Esophagus (tissue), 2 donors: ENCODE results near the gene UNC5CL. TPM values are rescaled to one million over a fixed set of nuclear protein-coding genes. Genes with fewer than 3 reads are reported as not detected.

ENCODE experiments used
- H3K27ac ChIP-seq, 2 donors: one replicate each; pipeline ENCODE4 v1.5.1; 2013; ENCODE audit warnings: low read depth in 2 of 2, mild to moderate bottlenecking in 2 of 2, inconsistent platforms in 1 of 2, low read length in 1 of 2, moderate library complexity in 1 of 2
- H3K27me3 ChIP-seq, 2 donors: one replicate each; pipeline ENCODE4 v1.6.1; 2013; ENCODE audit warnings: low read length in 2 of 2, control low read depth in 1 of 2, mild to moderate bottlenecking in 1 of 2; ENCODE audit not compliant: insufficient read depth in 2 of 2, control insufficient read depth in 1 of 2
- H3K36me3 ChIP-seq, 2 donors: one replicate each; pipeline ENCODE4 v1.6.1; 2013; ENCODE audit warnings: low read length in 1 of 2; ENCODE audit not compliant: control insufficient read depth in 2 of 2, insufficient read depth in 2 of 2
- H3K4me1 ChIP-seq, 2 donors: one replicate each; pipeline ENCODE4 v1.6.1; 2013; ENCODE audit warnings: low read length in 1 of 2; ENCODE audit not compliant: control insufficient read depth in 2 of 2, insufficient read depth in 2 of 2
- H3K4me3 ChIP-seq, 2 donors: one replicate each; pipeline ENCODE4 v1.5.1; 2013; ENCODE audit warnings: low read length in 2 of 2, mild to moderate bottlenecking in 2 of 2, low read depth in 1 of 2, moderate library complexity in 1 of 2
- H3K9me3 ChIP-seq, 2 donors: one replicate each; pipeline ENCODE4 v1.6.1; 2013; ENCODE audit warnings: mild to moderate bottlenecking in 2 of 2, low read depth in 1 of 2, low read length in 1 of 2, moderate library complexity in 1 of 2; ENCODE audit not compliant: control insufficient read depth in 2 of 2, insufficient read depth in 1 of 2
- WGBS, 2 donors: extraction: QIAGEN DNeasy Blood & Tissue Kit; methylation state at CpG; one replicate each; pipeline ENCODE4 v1.1.7; 2013; 5-methylcytosine and 5-hydroxymethylcytosine counted together
- polyA plus RNA-seq, 2 donors: library from polyadenylated mRNA; stranded (reverse); fragments of 200-250 nt; gene quantifications; one replicate each; pipeline ENCODE4 v1.2.3, GENCODE V29; 2013
- donor health status: healthy with polysubstance abuse.
- donor health status: Bipolar disorder and iron deficiency.

UNC5CL gene
- polyA plus RNA-seq, 2 donors, result 0.82 to 1.1 TPM

DNA sequence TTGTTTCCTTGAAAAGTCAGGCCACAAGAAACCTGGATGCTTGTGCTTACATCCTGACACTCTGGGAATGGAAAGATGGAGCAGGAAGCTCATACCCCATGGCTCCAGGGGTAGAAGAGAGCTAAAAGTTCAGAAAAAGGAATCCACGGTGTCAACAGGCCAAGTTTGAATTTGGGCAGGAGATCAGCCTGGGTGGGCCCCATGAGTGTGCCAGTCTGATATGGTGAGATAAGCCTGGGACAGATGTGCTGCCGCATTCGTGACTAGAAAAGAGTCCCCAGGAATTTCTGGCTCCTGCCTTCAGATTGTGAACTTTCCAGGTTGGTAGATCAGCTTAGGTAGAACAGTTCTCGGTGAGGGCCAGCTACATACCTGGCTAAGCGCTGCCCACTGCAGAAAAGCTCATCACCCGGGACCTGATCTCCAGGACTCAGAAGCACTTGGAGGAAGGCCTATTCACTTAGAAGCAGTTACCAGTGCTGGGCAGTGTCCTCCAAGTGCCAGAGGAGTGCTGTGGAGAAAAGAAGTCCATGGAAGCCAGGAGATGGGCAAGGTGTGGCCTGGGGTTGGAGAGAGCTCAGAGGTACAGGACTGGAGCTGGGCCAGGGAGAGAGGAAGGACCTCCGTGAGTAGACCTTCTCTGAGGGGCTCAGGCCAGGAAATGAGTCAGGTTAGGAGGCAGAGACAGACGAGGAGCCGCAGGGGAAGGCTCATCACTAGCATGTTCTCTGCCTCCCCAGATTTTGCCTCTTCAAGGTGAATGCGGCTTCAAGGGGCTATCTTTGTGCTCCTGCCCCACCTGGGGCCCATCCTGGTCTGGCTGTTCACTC is 3.4 kb upstream of the UNC5CL start, which contains the start of gene TSPO2:
TSPO2 (plus strand) TSS at position 242 of the 830 bp plus-strand sequence; CDS start at position 761, 519 bp downstream.
- no peaks in the 10 kb centered on the region for H3K9me3 ChIP-seq
- H3K4me3 ChIP-seq, result no peak within 1 kb of the TSS
- no peak within 1 kb of the TSS for H3K27ac ChIP-seq
- H3K27me3 ChIP-seq, result no peaks in the 10 kb centered on the region
- peaks cover 0 to 3% of the 10 kb centered on the region in 2 donors for H3K4me1 ChIP-seq
- 89 to 92% methylated on average over 10 of the region's 10 CpGs for WGBS, 2 donors
- no peaks in the 10 kb centered on the region for H3K36me3 ChIP-seq

DNA sequence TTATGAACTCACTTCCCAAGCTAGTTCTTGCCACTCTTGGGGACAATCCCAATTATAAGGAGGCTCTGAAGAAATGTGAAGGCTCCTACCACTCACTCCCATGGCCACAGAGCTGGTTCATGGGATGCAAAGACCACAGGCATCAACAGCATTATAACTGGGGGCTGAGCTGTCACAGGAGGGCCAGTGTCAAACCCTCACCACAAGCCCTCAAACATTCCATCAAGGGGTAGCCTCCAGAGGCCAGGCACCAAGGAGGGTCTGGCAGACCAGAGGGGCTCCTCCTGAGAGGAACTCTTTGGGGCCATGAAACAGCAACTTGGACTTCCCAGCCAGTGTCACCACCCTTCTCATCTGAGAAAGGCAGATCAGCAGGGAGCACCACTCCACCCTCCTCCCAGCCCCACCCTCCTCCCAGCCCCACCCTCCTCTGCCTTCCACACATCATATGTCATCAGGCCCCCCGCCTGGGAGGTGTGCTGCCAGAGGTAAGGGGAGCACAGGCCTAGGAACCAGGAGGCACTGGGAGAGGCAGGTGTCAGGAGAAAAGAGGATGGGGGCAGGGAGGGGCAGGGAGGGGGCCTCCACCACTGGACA is 2.0 kb upstream of the UNC5CL start:
- 71 to 82% methylated on average over 1 of the region's 1 CpG for WGBS, 2 donors
- no peaks in the 10 kb centered on the region for H3K27me3 ChIP-seq
- H3K4me1 ChIP-seq, result peaks cover 3 to 5% of the 10 kb centered on the region in 2 donors
- no peaks in the 10 kb centered on the region for H3K36me3 ChIP-seq
- no peak overlapping the region for H3K4me3 ChIP-seq
- peak overlapping the region in 1 of 2 donors; percentile 34 for H3K27ac ChIP-seq
- H3K9me3 ChIP-seq, result no peaks in the 10 kb centered on the region

DNA sequence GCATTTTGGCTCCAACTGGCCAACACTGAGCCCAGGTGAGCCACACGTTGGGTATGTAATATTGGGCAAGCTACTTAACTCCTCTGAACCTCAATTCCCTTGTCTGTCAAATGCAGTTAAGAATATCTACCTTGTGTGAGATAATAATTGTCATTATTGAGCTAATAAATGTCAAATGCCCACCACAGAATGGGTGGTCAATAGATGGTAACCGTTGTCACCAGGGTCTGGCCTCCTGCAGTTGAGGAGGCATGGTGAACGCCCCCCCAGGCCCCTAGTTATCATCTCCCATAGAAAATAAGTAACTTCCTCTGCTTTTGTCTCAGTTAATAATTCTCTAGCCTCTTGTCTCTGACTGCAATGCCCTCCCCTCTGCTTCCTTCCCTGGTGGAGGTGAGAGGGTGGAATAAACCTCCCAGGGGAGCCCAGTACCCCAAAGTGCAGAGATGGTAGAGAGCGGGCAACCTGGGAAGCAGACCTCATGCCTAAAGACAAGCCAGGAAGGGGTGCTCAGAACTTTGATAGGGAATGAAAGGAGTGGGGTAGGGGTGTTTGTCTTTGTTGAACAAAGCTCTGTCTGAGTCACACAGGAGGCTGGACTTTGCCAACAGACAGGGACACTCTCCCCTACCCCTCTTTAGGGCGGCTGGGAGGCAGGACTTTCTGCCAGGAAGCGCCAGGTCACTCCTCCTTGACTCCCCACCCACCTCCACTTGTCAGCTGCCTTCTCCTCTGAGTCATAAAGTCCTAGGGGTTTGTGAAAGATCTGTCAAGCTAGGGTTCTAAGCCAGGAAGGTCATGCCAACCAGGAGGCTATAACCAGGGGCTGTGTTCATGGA is 1.3 kb upstream of the UNC5CL start:
- no peak overlapping the region for H3K4me3 ChIP-seq
- H3K36me3 ChIP-seq, result no peaks in the 10 kb centered on the region
- 58 to 65% methylated on average over 6 of the region's 6 CpGs for WGBS, 2 donors
- peaks cover 3 to 5% of the 10 kb centered on the region in 2 donors for H3K4me1 ChIP-seq
- H3K27ac ChIP-seq, result peak overlapping the region in 1 of 2 donors; percentile 40
- no peaks in the 10 kb centered on the region for H3K27me3 ChIP-seq
- H3K9me3 ChIP-seq, result no peaks in the 10 kb centered on the region

DNA sequence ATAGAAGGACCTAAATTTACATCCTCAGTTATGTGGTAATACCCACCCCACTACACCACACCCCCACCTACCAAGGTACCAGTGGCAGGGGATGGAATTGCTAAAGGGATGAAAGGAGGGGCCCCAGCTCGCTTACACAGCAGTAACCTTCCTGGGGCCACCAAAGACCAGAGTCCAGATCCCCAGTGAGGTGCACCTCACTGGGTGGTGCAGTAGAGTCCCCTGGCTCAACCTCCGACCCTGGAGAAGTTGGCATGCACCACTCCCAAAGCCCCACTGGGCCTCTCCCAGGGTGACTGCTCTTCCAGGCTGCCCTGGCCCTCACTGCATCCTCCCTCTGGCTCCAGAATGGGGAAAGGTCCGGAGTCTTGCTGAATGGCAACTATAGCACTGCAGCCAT is 816 bp downstream of the UNC5CL start:
- no peak overlapping the region for H3K4me3 ChIP-seq
- H3K9me3 ChIP-seq, result no peaks in the 10 kb centered on the region
- WGBS, 2 donors, result 90 to 96% methylated on average over 3 of the region's 3 CpGs
- peaks cover 5% of the 10 kb centered on the region in 2 donors for H3K4me1 ChIP-seq
- H3K36me3 ChIP-seq, result no peaks in the 10 kb centered on the region
- H3K27me3 ChIP-seq, result no peaks in the 10 kb centered on the region
- no peak overlapping the region for H3K27ac ChIP-seq

DNA sequence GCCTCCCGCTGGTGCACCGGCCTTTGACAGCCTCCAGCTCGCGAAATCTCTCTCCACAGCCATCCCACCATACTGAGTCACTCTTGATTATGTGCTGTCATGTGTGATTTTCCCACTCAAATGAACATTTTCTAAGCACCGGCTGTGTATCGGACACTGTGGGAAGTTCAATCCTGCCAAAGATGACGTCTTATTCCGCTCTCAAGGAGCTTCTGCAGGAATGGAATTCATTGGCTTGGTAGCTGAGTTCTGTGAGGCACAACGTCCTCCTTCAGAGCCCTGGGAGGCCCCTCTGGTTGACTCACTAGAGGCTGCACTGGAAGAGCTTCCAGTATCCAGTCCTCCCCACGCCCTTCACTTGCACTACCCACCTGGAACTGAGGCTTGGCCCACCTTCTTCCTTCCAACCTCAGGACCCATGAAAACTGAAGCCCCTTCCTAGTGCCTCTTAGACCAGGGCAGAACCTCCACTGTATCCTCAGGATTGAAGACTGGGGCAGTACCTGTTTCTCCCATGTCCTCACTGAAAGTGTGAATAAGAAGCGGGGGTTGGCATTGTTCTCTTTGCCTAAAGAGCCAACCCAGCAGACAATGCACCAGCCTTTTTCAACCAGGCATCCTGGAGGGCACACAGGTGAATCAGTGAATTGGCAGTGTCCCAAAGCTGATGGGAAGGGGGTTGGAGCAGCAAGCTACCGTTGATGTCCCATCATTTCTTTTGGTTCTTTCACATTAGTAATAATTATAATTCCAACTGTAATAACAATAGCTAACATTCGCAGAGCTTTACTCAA is 1.7 kb downstream of the UNC5CL start:
- no peaks in the 10 kb centered on the region for H3K9me3 ChIP-seq
- peak overlapping the region in 1 of 2 donors; percentile 66 for H3K27ac ChIP-seq
- H3K4me1 ChIP-seq, result peaks cover 5% of the 10 kb centered on the region in 2 donors
- H3K4me3 ChIP-seq, result no peak overlapping the region
- 61 to 65% methylated on average over 13 of the region's 13 CpGs for WGBS, 2 donors
- no peaks in the 10 kb centered on the region for H3K36me3 ChIP-seq
- no peaks in the 10 kb centered on the region for H3K27me3 ChIP-seq

DNA sequence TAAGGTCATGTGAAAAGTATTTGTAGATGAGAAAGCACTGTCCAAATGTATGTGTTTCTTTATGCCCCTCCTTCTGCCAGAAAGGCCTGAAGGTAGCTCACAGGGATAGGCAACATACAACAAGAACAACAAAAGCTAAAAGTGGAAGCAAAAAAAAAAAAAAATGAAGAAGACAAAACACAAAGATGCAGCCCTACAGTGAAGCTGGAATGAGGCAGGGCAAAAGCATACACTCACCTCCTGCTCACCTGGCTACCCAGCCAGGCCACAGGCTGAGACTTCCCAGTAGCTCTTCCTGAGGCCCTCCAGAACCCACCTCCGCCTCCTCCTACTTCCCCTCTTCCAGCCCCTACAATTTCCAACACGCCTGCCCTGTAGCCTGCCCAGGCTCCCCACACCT is 2.4 kb downstream of the UNC5CL start:
- H3K27me3 ChIP-seq, result no peaks in the 10 kb centered on the region
- no peaks in the 10 kb centered on the region for H3K36me3 ChIP-seq
- H3K4me1 ChIP-seq, result peaks cover 5% of the 10 kb centered on the region in 2 donors
- no peaks in the 10 kb centered on the region for H3K9me3 ChIP-seq
- WGBS, 2 donors, result 63 to 74% methylated on average over 2 of the region's 2 CpGs
- H3K4me3 ChIP-seq, result no peak overlapping the region
- H3K27ac ChIP-seq, result peak overlapping the region; percentile 24 to 66

DNA sequence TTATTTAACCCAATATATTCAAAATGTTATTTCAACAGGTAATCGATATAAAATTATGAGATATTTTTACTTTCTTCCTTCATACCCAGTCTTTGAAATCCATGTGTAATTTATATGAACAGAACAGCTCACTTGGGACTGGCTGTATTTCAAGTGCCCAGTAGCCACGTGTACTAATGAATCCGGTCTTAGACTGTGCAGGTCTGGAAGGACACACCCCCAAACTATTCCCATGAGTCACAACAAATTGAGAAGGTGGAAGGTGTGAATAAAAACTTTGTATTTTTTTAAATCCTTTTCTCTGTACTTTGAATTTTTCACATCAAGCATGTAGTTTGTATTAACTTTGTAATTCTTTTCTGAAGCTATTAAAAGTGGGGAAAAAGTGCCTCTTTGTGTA is 2.8 kb downstream of the UNC5CL start:
- H3K27me3 ChIP-seq, result no peaks in the 10 kb centered on the region
- H3K9me3 ChIP-seq, result no peaks in the 10 kb centered on the region
- peaks cover 5% of the 10 kb centered on the region in 2 donors for H3K4me1 ChIP-seq
- no peak overlapping the region for H3K4me3 ChIP-seq
- no peak overlapping the region for H3K27ac ChIP-seq
- 42 to 44% methylated on average over 3 of the region's 3 CpGs for WGBS, 2 donors
- H3K36me3 ChIP-seq, result no peaks in the 10 kb centered on the region

DNA sequence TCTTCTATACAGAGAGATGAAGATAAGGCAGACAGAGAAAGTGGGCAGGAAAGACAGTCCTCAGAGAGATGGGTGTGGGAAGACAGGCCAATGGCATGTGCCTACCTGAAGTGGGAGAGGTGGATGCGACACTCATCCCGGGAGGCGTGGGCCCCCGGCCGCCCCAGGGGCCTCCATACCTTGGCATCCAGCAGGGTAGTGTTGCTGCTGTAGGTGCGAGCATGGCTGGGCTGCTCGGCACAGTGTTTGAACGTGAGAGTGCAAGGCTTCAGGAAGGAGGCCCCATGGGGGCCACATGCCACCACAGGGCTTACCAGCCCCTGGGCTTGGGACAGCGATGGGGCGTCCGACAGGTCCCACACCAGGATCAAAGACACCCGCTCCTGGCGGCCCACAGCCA is 5.2 kb downstream of the UNC5CL start:
- Histone ChIP-seq H3K36me3 (no peaks in the 10 kb centered on the region), H3K4me1 (peaks cover 2 to 5% of the 10 kb centered on the region in 2 donors), H3K27me3 (no peaks in the 10 kb centered on the region), H3K9me3 (no peaks in the 10 kb centered on the region), H3K4me3 (no peak overlapping the region), H3K27ac (no peak overlapping the region)
- WGBS, 2 donors, result 84 to 98% methylated on average over 13 of the region's 13 CpGs

DNA sequence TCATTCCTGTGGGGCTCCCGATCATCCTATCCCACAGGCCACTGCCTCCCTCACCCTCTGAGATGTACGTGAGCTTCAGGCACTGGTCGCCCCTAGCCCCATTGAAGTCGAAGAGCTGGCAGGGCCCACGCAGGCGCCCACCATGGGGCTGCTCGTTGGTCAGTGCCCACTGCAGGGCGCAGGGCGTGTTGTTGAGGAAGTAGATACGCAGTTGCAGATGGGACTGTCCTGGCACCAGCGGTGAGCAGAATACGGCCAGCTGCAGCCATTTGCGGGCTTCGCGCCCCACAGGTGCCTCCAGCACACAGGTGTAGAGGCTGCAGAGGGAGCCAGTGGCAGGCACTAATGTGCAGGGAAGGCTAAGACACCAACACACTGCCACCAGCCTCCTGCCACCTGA is 6.2 kb downstream of the UNC5CL start:
- Histone ChIP-seq H3K36me3 (no peaks in the 10 kb centered on the region), H3K4me3 (no peak overlapping the region), H3K9me3 (no peaks in the 10 kb centered on the region), H3K27ac (no peak overlapping the region), H3K4me1 (peaks cover 5 to 6% of the 10 kb centered on the region in 2 donors), H3K27me3 (no peaks in the 10 kb centered on the region)
- WGBS, 2 donors, result 95 to 96% methylated on average over 15 of the region's 15 CpGs
